Fibroblast of upper back skin (primary cell): Measurements from ENCODE around the gene NACA.
"Not testable (repeated sequence)": the region's sequence is repeated elsewhere in the genome, so short reads cannot be mapped to it uniquely, and the experiment has no call there.

ENCODE experiments used
- DNase-seq: peaks from one replicate; pipeline ENCODE4 v3.0.0-alpha.2; 2013

The NACA gene

DNA sequence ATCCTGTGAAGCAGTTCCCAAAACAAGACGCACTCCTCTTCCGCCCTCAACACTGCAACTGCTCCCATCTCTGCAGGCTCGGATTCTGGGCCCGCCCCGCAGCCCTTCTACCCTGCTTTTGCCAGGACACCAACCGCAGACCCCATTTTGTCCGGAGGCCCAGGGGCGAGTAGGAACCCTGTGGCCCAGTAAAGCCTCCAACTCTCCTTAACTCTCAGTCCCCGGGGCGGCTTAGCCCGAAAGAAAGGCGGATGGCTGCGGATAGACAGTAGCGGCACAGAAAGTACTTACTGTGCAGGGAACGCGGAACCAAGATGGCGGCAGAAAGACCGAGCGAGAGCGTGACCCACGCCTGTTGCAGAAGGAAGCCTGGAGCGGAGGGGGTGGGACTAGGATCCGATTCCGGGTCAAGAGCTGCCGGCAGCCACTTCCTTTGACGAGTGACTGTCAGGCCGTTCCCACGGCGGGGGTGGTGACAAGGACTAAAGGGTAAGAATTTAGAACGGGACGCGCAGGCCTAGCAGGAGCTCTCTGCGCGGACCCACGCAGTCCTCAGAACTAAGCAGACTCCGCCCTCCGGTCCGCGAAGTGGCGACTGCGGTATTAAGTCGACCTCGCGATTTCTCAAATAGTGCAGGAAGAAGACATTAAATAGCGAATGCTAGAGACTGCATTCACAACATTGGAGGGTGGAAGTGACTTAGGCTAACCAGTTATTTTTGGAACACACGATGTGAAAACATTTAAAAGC, at the start of gene NACA:
Gene NACA (minus strand): TSS at position 328 of the 751 bp plus-strand sequence. CDS start 778 bp downstream, outside the sequence.
- peak; percentile 97 for DNase-seq

DNA sequence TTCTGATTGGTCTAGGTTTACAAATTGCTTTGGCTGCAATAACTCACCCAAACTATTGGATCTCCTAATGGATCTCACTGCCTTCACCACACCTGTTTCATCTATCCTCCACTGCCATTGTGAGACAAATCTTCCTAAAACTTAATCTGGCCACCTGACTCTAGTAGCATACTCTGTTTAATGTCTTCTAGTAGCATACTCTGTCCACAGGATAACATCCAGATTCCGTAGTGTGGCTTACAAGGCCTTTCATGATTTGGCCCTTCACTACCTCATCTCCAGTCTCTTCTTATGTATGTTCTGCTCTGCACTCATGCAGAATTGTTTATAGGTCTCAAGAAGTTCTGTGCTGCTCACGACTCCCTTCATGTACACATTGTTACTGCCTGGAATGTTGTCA, 48.0 kb upstream of the NACA start:
- DNase-seq: no peak

DNA sequence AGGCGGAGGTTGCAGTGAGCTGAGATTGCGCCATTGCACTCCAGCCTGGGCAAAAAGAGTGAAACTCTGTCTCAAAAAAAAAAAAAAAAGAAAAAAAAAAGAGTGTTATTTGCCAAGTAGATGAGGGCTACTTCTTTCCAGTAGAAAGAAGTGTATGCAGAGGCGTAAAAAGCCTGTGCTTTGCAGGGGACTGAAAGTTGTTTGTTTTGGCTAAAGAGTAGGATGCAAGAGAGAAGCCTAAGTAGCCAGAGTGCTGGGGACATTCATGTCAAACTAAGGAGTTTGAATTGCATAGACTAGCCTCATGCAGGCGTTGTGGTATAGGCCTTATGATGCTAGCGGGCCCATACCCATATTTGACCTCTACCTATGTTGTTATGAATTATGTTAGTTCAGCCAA, 47.5 kb upstream of the NACA start:
- no peak for DNase-seq

DNA sequence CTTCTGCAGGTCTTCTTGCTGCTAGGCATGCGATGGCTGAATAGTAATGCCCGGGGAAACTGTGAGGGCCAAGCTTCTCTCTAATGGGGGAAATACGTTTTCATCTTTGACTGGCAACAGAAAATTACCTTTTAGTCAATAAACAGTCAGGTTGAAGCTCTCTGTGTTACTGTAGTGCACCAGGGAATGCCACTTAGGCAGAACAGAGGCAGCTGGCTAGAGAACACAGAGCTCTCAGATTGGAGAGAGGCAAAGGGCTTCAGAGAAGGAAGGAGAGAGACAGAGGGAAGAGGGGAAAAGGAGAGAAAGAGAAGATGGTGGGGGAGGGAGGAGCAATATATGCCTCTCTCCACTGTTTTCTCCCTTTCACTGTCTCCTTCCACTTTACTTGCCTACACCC, 44.8 kb upstream of the NACA start:
- DNase-seq: no peak

DNA sequence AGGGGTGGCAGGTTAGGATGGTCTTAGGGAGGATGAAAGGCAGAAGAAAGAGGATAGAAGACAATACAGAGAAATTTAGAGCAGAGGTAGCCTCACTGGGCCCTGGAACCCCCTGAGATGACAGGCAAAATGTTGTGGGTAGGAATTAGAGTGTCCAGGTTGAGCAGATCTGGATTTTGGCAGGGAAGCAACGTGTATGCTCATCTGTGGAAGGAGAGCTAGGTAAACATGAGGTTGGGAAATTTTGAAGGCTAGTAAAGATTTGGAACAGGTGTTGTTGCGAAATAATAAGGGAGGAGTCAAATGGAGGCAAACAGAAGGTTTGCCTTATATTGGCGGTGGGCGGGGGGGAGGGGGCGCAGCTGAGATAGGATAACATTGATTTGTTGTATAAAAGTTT, 43.3 kb upstream of the NACA start:
- no peak for DNase-seq

DNA sequence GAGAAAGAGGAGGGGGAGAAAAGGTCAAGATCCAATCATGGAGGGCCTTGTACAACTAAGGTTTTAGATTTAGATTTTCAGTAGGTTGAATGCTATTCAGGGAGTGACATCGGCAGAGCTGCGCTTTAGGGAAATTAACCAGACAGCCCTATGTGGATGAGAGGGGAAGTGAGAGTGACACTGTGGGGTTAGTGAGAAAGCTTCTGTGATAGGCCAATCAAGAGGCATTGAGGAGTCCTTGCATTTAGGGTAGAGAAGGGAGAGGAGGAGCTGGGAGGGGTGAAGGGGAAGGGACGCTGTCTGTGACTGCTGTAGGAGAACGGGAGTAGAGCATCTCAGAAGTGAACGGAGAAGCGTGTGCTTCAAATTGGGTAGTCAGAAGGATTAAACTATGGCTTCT, 41.4 kb upstream of the NACA start:
- DNase-seq: no peak

DNA sequence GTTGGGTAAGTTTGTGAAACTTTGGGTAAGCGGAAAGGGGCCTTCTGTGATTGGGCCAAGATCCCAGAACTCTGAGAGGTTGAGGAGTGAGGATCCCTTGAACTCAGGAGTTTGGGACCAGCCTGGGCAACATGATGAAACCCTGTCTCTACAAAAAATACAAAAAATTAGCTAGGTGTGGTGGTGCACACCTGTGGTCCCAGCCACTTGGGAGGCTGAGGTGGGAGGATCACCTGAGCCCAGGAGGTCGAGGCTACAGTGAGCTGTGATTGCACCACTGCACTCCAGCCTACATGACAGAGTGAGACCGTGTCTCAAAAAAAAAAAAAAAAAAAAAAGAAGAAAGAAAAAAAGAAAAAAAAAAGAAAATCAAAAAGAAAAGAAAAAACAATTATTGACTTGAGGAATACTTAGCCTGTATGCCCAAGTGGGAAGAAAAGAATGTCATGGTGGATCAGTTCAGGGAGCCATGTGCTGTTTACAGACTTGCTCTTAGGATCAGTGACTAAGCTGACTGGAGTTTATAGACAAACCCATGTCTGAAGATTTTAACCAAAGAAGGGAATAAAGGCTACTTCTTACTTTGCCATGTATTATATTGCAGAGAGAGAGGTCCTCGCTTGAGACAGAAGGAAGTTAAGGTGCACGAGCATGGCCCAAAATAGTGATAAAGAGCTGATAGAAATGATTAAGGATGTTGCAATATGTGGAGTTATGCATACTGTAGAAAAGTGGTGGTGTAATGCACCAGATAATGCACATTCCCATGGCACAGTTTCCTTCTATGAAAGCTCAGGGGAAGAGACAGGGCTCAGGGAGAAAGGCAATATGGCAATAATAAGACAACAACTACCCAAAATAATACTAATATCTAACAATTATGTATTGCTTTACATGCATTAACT, 38.9 kb upstream of the NACA start:
- peak; percentile 47 for DNase-seq

DNA sequence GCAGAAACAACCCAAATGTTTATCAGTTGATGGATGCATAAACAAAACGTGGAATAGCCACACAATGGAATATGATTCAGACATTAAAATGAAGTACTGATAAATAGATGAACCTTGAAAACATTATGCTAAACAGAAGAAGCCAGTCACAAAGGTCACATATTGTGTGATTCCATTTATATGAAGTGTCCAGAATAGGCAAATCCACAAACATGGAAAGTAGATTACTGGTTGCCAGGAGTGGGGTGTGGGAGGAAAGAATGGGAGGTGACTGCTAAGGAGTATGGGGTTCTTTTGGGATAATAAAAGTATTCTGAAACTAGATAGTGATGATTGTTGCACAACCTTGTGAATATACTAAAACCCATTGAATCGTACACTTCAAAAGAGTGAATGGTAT, 36.7 kb upstream of the NACA start:
- DNase-seq: no peak

DNA sequence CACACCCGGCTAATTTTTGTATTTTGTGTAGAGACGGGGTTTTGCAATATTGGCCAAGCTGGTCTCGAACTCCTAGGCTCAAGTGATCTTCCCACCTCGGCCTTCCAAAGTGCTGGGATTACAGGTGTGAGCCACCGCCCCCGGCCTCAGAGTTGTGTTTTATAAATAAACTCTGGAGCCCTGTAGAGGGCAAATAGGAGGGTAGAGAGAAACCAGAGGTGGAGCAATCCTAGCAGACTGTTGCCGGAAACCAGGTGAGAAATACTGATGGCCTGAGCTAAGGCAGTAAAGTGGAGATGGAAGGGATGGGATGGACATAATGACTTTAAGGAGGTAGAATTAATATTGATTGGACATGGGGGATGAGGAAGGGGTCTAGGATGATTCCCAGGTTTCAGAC, 35.4 kb upstream of the NACA start:
- DNase-seq: no peak

DNA sequence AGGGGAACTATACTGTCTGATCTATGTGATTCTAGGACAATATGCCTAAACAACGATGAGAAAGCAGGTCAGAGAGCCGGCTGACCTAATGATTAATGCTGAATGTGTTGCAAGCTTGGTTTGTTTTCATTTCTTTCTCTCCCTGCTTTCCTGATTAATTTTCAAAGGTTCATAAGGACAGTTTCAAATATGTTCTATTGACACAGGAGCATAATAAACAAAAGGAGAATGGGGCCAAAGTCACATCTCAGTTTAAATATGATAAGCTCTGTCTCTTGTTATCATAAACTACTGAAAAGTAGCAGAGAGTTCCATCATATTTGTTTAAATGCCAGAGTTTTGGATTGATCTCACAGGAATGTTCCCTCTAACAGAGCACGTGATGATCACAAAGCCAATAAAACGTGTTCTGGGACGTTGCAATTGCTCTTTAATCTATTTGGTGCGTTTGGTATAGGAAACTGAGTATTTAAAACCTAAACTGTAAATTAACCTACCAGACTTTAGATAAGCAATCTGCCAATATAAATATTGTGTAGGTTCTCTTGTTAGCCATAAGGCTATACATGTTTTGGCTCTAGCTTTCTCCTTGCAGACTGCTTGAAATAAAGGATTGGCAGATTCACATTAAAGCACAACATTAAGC, 34.3 kb upstream of the NACA start:
- no peak for DNase-seq

DNA sequence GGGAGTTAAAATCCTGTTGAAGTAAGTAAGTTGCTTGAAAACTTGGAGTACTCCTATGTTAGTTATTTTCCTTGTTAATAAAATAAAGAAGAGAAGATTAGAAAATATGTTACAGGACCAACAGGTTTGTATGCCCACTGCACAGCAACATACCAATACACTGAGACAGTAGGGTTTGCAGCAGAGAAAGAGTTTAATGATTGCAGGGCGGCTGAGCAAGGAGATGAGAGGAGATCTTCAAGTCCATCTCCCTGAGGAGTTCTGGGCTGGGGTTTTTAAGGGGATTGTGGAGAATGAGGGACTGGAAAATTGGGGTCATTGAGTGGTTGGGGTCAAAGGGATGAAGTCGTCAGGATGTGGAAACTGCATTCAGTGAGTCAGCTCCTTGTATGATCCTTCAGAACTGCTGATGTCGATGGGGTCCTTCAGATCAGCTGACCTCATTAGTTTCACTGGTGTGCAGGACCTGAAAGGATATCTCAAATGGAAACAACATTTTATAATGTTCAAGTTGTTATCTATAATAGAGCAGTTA, 33.7 kb upstream of the NACA start:
- no peak for DNase-seq

DNA sequence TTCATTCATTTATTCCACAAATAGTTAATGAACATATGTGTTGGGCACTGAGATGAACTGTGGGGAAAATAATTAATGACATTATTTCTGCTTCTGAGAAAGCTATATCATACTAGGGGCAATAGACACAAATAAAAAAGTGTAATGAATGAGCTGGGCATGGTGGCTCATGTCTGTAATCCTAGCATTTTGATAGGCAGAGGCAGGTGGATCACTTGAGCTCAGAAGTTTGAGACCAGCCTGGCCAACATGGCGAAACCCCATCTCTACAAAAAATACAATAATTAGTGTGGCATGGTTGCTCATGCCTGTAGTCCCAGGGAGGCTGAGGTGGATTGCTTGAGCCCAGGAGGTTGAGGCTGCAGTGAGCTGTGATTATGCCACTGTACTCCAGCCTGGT, 32.9 kb upstream of the NACA start:
- DNase-seq: not testable (repeated sequence)

DNA sequence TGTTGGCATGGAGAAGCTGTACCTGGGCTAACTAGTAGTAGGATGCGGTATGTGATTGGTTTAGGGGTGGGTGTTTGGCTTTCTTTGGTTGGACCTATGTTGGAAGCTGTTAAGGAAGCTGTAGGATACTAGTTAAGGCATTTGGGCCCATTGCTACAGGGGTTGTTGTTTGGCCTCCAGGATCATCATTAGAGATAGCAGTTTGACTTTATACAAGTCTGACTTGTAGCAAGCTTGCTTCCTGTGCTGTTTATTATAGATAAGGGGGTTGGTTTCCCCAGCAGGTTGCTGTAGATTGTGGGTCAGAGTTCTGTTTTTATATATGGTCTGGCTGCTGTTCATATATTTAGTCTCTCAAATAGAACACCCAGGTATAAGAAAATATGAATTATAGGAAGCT, 28.5 kb upstream of the NACA start:
- no peak for DNase-seq

DNA sequence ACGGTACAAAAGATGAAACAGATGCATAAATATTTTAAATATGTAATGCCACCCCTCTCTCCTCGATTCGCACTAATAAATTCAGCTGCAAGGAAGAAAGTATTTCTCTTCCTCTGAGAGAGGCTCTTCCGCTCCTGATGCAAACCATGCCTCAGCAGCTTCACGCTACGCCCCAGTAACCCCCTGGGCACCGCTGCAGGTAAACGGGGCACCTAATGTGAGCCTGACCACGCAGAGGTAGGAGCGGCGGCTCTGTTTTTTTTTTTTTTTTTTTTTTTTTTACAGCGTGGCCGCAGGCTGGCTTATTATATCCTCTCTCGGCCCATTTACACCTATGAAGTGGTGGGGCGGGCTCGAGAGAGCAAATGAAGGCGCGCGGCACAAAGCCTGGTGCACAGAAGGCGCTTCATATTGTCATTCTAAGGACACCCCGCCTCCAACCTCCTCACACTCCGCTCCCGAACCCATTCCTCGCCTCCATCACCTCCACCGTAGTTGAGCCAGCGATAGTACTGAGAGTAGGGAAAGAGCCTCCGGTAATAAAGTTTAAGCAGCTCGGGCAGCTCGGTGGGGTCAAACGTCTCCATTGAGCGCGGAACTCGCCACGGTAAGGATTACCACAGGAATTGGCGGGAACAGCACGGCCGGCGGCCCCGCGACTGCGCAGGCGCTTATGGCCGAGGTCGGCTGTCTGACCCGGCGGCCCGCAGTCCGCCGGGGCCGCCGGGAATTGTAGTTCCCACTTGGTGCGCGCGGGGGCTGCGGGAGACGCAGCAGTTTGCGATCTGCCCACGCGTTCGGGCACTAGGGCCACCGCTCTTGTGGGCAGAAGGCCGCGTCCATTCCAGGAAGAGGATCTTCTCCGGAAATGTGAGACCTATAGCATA, 26.9 kb upstream of the NACA start, which contains the start of gene PRIM1:
Gene PRIM1 (minus strand): TSS at position 612 of the 887 bp plus-strand sequence. CDS start 25 bp downstream, at position 587.
- DNase-seq: peak; percentile 75

DNA sequence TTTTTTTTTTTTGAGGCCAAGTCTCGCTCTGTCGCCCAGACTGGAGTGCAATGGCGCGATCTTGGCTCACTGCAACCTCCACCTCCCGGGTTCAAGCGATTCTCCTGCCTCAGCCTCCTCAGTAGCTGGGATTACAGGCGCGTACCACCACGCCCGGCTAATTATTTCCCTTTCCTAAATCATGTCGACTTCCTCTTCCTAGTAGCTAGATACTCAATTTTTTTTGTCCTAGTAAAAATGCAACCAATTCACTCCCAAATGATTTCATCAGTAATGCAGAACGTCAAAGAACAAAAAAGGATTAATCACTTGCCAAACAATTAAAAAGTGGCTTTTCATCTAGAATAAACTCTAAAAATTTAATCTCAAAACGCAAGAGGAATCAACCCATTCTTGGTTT, 25.5 kb upstream of the NACA start:
- not testable (repeated sequence) for DNase-seq

DNA sequence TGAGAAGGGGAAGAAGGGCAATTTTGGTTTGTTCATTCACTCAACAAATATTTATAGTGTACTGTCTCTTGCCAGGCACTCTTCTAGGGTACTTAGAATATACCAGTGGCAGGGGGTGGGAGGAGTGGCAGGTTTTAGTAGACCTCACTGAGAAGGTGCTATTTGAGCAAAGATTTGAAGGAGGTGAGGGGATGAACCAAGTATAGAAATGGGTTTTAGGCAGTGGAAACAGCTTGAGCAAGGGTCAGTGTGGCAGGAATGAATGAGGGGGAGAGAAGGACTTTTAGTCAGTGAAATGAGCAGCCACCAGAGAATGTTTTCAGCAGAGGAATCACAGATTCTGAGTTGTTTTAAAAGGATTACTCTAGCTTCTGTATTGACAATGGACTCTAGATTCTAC, 24.8 kb upstream of the NACA start:
- no peak for DNase-seq

DNA sequence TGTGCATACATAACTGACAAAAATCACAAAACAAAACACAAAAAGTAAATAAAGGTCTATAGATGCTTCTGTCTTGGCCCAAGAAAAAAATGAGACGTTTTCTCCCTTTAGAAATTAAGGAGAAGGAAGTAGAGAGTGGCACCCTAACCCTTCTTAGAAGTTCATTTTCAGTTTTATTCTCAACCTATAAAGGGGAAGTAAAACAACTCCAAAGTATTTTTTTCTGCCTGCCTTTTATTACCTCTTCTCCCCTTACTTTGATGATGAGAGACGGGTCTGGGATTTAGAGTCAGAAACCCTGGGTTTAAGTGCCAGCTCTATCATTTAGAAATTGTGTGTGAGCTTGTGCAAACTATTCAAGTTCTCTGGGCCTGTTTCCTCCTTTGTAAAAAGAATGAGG, 24.3 kb upstream of the NACA start:
- DNase-seq: no peak

DNA sequence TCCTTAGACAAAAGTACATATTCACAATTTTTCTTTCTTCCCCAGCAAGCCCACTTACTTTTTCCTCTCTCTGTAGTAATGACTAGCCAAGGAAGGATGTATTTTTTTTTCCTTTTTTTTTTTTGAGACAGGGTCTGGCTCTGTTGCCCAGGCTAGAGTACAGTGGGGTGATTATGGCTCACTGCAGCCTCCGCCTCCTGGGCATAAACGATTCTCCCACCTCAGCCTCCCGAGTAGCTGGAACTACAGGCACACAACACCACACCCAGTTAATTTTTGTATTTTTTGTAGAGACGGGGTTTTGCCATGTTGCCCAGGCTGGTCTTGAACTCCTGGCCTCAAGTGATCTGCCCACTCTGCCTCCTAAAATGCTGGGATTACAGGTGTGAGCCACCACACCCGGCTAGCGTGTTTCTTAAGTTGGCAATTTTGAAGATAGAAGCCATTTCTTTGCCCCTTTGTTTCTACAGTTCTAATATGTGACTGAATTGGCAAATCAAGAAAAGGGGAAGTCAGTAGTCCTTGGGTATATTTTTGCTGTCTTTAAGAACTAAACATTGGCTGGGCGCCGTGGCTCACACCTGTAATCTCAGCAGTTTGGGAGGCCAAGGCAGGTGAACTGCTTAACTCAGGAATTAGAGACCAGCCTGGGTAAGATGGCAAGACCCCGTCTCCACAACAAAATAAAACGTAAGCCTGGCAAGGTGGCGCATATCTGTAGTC, 3.2 kb upstream of the NACA start:
- DNase-seq: no peak

DNA sequence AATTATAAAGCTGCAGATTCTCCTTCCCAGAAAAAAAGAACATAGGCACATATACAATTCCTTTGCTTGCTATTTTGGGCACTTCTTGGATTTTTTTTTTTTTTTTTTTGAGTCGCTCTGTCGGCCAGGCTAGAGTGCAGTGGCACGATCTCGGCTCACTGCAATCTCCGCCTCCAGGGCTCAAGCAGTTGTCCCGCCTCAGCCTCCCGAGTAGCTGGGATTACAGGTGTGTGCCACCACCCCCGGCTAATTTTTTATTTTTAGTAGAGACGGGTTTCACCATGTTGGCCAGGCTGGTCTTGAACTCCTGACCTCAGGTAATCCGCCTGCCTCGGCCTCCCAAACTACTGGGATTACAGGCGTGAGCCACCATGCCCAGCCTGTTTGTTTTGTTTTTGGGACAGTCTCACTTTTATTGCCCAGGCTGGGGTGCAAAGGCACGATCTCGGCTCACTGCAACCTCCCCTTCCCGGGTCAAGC, 1.1 kb upstream of the NACA start:
- DNase-seq: not testable (repeated sequence)

DNA sequence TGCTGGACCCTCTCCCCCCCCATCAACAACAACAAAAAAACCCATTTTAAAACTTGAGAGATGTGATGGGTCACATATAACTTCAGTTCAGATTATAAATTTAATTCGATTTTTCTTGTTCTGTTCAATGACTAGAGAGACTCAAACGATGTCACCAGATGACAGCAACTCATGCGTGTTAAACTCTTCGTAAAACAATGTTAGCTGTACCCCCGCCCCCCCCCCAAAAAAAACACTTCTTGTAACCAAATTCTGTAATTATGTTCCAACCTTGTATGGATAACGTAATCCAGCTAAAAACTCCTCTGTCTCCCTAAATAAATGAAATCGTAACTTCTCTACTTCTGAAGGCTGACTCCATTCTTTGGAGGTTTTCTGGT, 614 bp upstream of the NACA start:
- no peak for DNase-seq

DNA sequence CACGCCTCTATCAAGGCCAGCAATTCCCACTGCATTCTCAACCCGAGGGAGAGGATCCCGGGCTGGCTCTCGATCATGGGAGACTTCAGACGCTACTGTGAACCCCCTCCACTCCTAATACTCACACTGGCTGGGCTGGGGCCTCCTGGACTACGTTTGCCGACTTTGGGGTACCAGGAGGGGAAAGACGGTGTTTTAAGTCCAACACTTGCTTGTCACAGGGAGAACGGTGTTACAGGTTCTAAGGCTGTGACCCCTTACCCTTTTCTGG, 463 bp downstream of the NACA start:
- no peak for DNase-seq
